OCI-LY1 (cell line): Measurements from ENCODE around the gene USH1C.

Source experiments
- EZH2 ChIP-seq: fragments of 200-600 bp; sonication (generic), shearing (Covaris generic); IDR thresholded peaks from 2 replicates; pipeline ENCODE4 v1.8.0; 2017; ENCODE audit warnings: borderline replicate concordance, mixed run types, mild to moderate bottlenecking, antibody characterized with exemption, low read length, moderate library complexity, mixed read lengths
- TF ChIP-seq, protein P1 (sequence below): fragments of 200-600 bp; sonication (generic), shearing (Covaris generic); IDR thresholded peaks from 2 replicates; pipeline ENCODE4 v1.5.1; 2017; ENCODE audit warnings: mild to moderate bottlenecking, antibody characterized with exemption, low read length, moderate library complexity, mixed read lengths

DNA sequence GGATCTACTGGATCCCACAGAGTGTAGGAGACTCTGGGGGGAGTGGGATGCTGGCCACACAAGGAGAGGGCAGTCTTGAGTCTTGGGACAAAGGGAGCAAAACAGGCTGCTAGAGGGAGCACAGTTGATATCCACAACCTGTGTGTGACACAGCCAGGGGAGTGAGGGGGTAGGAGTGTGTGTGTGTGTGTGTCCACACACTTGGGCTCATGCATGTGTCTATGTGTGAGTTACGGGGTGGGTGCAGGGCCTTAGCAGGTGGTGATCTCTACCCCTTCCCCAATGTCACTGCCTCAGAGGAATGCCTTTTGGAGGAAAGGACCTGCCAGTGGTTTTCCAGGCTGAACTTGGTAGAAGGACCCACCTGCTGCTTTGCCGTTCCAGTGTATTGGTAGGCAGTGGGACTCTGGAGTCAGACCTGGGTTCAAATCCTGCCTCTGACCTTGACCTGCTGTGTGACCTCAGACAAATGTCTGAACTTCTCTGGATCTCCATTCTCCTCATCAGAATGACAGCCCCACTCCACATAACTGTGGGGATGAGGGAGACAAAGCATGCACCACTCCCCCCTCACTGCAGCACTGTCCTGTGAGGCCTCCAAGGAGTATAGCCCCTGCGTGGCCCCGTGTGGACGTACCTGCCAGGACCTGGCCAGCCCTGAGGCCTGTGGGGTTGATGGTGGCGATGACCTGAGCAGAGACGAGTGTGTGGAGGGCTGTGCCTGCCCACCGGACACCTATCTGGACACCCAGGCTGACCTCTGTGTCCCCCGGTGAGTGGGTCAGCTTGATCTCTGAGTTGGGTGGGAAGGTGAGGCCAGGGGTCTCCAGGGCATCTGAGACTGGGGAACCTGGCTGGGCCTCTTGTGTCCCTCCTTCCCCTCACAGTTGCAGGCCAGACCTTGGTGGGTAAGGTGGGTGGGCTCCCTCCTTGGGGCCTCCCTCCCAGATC, 30.2 kb upstream of the USH1C start:
- TF ChIP-seq, protein P1, sequence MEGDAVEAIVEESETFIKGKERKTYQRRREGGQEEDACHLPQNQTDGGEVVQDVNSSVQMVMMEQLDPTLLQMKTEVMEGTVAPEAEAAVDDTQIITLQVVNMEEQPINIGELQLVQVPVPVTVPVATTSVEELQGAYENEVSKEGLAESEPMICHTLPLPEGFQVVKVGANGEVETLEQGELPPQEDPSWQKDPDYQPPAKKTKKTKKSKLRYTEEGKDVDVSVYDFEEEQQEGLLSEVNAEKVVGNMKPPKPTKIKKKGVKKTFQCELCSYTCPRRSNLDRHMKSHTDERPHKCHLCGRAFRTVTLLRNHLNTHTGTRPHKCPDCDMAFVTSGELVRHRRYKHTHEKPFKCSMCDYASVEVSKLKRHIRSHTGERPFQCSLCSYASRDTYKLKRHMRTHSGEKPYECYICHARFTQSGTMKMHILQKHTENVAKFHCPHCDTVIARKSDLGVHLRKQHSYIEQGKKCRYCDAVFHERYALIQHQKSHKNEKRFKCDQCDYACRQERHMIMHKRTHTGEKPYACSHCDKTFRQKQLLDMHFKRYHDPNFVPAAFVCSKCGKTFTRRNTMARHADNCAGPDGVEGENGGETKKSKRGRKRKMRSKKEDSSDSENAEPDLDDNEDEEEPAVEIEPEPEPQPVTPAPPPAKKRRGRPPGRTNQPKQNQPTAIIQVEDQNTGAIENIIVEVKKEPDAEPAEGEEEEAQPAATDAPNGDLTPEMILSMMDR, result no peak
- TF ChIP-seq EZH2, result no peak
